ENCODE data around the gene C10orf90. TPM values are rescaled to one million over a fixed set of nuclear protein-coding genes. Genes with fewer than 3 reads are reported as not detected.

The C10orf90 gene
- total RNA-seq, 1 donor from 2014 or later, result not detected

GRCh38 chr10:126458466-126458865, 212.0 kb downstream of the C10orf90 start:
- ChIA-PET CTCF (no interaction called here), POLR2A (no interaction called here)
- no peak overlapping the region for H3K27ac Mint-ChIP-seq
- H3K4me1 Mint-ChIP-seq, result no peaks in the 10 kb centered on the region
- no peaks in the 10 kb centered on the region for H3K9me3 Mint-ChIP-seq
- intact Hi-C loops (cut with micrococcal nuclease), result no loop called here
- no peak for TF ChIP-seq CTCF (IDR thresholded peaks at IDR 0.05)
- no peak overlapping the region for H3K4me3 Mint-ChIP-seq
- DNase-seq (no peak), ATAC-seq (ENCODE audit: low read depth) (no peak)
- H3K36me3 Mint-ChIP-seq (ENCODE audit: low read depth), result no peaks in the 10 kb centered on the region
- no peaks in the 10 kb centered on the region for H3K27me3 Mint-ChIP-seq

GRCh38 chr10:126456632-126457031, 213.9 kb downstream of the C10orf90 start:
- Mint-ChIP-seq H3K4me3 (no peak overlapping the region), H3K36me3 (ENCODE audit: low read depth) (no peaks in the 10 kb centered on the region), H3K27me3 (no peaks in the 10 kb centered on the region), H3K4me1 (no peaks in the 10 kb centered on the region), H3K27ac (no peak overlapping the region), H3K9me3 (no peaks in the 10 kb centered on the region)
- POLR2A ChIA-PET, result no interaction called here
- no peak for TF ChIP-seq CTCF (IDR thresholded peaks at IDR 0.05)
- no peak for DNase-seq
- CTCF ChIA-PET, result no interaction called here
- intact Hi-C loops (cut with micrococcal nuclease), result no loop called here
- no peak for ATAC-seq (ENCODE audit: low read depth)

- POLR2A ChIA-PET, result no interaction called here
- intact Hi-C loops (cut with micrococcal nuclease), result no loop called here
These were observed 214.6 kb downstream of the C10orf90 start for GRCh38 chr10:126455766-126456405.

GRCh38 chr10:126455036-126455765, 215.3 kb downstream of the C10orf90 start:
- no peak overlapping the region for H3K4me3 Mint-ChIP-seq

More at GRCh38 chr10:126455766-126456405, 214.6 kb downstream of the C10orf90 start:
- Mint-ChIP-seq H3K9me3 (peaks cover 4% of the 10 kb centered on the region), H3K27me3 (no peaks in the 10 kb centered on the region), H3K4me1 (no peaks in the 10 kb centered on the region), H3K4me3 (no peak overlapping the region), H3K36me3 (ENCODE audit: low read depth) (no peaks in the 10 kb centered on the region), H3K27ac (no peak overlapping the region)
- TF ChIP-seq CTCF (IDR thresholded peaks at IDR 0.05), result no peak
- no peak for ATAC-seq (ENCODE audit: low read depth)
- CTCF ChIA-PET, result no interaction called here
- no peak for DNase-seq

More at GRCh38 chr10:126455036-126455765, 215.3 kb downstream of the C10orf90 start:
- CTCF ChIA-PET, result no interaction called here
- DNase-seq (no peak), ATAC-seq (ENCODE audit: low read depth) (no peak)
- Mint-ChIP-seq H3K4me1 (no peaks in the 10 kb centered on the region), H3K27ac (no peak overlapping the region), H3K36me3 (ENCODE audit: low read depth) (no peaks in the 10 kb centered on the region), H3K27me3 (no peaks in the 10 kb centered on the region), H3K9me3 (peaks cover 4% of the 10 kb centered on the region)
- intact Hi-C loops (cut with micrococcal nuclease), result no loop called here
- POLR2A ChIA-PET, result no interaction called here
- TF ChIP-seq CTCF (IDR thresholded peaks at IDR 0.05), result no peak
